SK-N-SH treated with all-trans-retinoic acid at 6 μM for 48 hours (cell line): ENCODE results near the gene RIN3.

Experiments
- ATAC-seq: fragments of 200-7000 bp; cut with Tn5 transposase; 3 replicates; pipeline ENCODE4 v1.9.1; 2020; ENCODE audit warnings: mild to moderate bottlenecking, moderate library complexity
- ARNTL ChIP-seq: fragments of 450-650 bp; formaldehyde crosslinking; IDR thresholded peaks from 2 replicates; pipeline ENCODE4 v1.5.0; 2020; ENCODE audit warnings: low read depth, mild to moderate bottlenecking, moderate library complexity, borderline replicate concordance
- BACH2 ChIP-seq: fragments of 250-450 bp; sonication (Bioruptor Pico); IDR thresholded peaks from 2 replicates; pipeline ENCODE4 v1.9.0; 2021; ENCODE audit warnings: mild to moderate bottlenecking, borderline replicate concordance
- CSDC2 ChIP-seq: fragments of 250-450 bp; sonication (Bioruptor Pico); IDR thresholded peaks from 2 replicates; pipeline ENCODE4 v1.5.0; 2020; ENCODE audit warnings: mild to moderate bottlenecking, moderate library complexity
- OSR1 ChIP-seq: fragments of 250-450 bp; sonication (Bioruptor Pico); IDR thresholded peaks from 2 replicates; pipeline ENCODE4 v1.8.0; 2022; ENCODE audit warnings: moderate library complexity, mild to moderate bottlenecking, inconsistent platforms
- PPARA ChIP-seq: fragments of 250-450 bp; sonication (Bioruptor Pico); IDR thresholded peaks from 2 replicates; pipeline ENCODE4 v1.5.0; 2020; ENCODE audit warnings: mild to moderate bottlenecking, borderline replicate concordance
- RARB ChIP-seq: fragments of 250-450 bp; sonication (Bioruptor Pico); IDR thresholded peaks from 2 replicates; pipeline ENCODE4 v1.8.0; 2021; ENCODE audit warnings: mild to moderate bottlenecking, moderate library complexity
- SNAI2 ChIP-seq: fragments of 250-450 bp; sonication (Bioruptor Pico); IDR thresholded peaks from 2 replicates; pipeline ENCODE4 v1.5.0; 2020; ENCODE audit warnings: mild to moderate bottlenecking, moderate library complexity
- TOX ChIP-seq: fragments of 250-450 bp; sonication (Bioruptor Pico); IDR thresholded peaks from 2 replicates; pipeline ENCODE4 v1.8.0; 2021; ENCODE audit warnings: mild to moderate bottlenecking, moderate library complexity, borderline replicate concordance
- ZC3H10 ChIP-seq: fragments of 250-450 bp; sonication (Bioruptor Pico); IDR thresholded peaks from 2 replicates; pipeline ENCODE4 v1.5.1; 2021; ENCODE audit warnings: mild to moderate bottlenecking, moderate library complexity
- ZFP3 ChIP-seq: fragments of 250-450 bp; sonication (Bioruptor Pico); IDR thresholded peaks from 2 replicates; pipeline ENCODE4 v1.5.0; 2020; ENCODE audit warnings: mild to moderate bottlenecking, moderate library complexity
- ZFP30 ChIP-seq: fragments of 450-650 bp; formaldehyde crosslinking; IDR thresholded peaks from 2 replicates; pipeline ENCODE4 v1.5.0; 2022; ENCODE audit warnings: mild to moderate bottlenecking, moderate library complexity
- ZNF8 ChIP-seq: fragments of 450-650 bp; formaldehyde crosslinking; IDR thresholded peaks from 2 replicates; pipeline ENCODE4 v1.5.0; 2020; ENCODE audit warnings: mild to moderate bottlenecking, moderate library complexity
- TF ChIP-seq, protein P1 (sequence below): fragments of 250-450 bp; sonication (Bioruptor Pico); IDR thresholded peaks from 2 replicates; pipeline ENCODE4 v1.5.0; 2020; ENCODE audit warnings: mild to moderate bottlenecking, moderate library complexity
- TF ChIP-seq, protein P2 (sequence below): fragments of 250-450 bp; sonication (Bioruptor Pico); IDR thresholded peaks from 2 replicates; pipeline ENCODE4 v1.8.0; 2020; ENCODE audit warnings: mild to moderate bottlenecking, moderate library complexity, borderline replicate concordance
- TF ChIP-seq, protein P3 (sequence below): fragments of 250-450 bp; sonication (Bioruptor Pico); IDR thresholded peaks from 2 replicates; pipeline ENCODE4 v1.5.1; 2020; ENCODE audit warnings: low read depth, mild to moderate bottlenecking, moderate library complexity
- TF ChIP-seq, protein P4 (sequence below): fragments of 250-450 bp; sonication (Bioruptor Pico); IDR thresholded peaks from 2 replicates; pipeline ENCODE4 v1.5.1; 2021; ENCODE audit warnings: mild to moderate bottlenecking, moderate library complexity
- TF ChIP-seq, protein P5 (sequence below): fragments of 250-450 bp; sonication (Bioruptor Pico); IDR thresholded peaks from 2 replicates; pipeline ENCODE4 v1.8.0; 2021; ENCODE audit warnings: low read depth, mild to moderate bottlenecking, moderate library complexity, borderline replicate concordance

Gene RIN3

DNA sequence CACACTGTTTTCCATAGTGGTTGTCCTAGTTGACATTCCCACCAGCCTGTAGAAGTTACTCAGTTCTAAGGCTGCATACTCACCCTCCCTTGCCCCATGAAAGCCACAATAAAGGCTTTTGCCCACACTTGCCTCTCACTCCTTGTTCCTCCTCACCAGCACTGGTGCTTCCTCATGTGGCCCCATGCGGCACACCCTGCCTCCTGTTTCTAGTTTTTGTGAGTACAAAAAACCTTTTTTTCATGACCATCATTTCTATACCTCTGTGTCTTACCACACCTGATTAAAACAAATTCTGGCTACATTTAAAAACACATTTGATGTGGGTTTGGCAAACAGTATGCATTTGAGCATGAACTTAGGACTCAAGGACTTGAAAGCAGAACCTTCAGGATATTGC, 40.7 kb upstream of the RIN3 start:
- TF ChIP-seq, protein P1, sequence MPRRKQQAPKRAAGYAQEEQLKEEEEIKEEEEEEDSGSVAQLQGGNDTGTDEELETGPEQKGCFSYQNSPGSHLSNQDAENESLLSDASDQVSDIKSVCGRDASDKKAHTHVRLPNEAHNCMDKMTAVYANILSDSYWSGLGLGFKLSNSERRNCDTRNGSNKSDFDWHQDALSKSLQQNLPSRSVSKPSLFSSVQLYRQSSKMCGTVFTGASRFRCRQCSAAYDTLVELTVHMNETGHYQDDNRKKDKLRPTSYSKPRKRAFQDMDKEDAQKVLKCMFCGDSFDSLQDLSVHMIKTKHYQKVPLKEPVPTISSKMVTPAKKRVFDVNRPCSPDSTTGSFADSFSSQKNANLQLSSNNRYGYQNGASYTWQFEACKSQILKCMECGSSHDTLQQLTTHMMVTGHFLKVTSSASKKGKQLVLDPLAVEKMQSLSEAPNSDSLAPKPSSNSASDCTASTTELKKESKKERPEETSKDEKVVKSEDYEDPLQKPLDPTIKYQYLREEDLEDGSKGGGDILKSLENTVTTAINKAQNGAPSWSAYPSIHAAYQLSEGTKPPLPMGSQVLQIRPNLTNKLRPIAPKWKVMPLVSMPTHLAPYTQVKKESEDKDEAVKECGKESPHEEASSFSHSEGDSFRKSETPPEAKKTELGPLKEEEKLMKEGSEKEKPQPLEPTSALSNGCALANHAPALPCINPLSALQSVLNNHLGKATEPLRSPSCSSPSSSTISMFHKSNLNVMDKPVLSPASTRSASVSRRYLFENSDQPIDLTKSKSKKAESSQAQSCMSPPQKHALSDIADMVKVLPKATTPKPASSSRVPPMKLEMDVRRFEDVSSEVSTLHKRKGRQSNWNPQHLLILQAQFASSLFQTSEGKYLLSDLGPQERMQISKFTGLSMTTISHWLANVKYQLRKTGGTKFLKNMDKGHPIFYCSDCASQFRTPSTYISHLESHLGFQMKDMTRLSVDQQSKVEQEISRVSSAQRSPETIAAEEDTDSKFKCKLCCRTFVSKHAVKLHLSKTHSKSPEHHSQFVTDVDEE (CRISPR knock-in tag), result no peak
- TF ChIP-seq, protein P2, sequence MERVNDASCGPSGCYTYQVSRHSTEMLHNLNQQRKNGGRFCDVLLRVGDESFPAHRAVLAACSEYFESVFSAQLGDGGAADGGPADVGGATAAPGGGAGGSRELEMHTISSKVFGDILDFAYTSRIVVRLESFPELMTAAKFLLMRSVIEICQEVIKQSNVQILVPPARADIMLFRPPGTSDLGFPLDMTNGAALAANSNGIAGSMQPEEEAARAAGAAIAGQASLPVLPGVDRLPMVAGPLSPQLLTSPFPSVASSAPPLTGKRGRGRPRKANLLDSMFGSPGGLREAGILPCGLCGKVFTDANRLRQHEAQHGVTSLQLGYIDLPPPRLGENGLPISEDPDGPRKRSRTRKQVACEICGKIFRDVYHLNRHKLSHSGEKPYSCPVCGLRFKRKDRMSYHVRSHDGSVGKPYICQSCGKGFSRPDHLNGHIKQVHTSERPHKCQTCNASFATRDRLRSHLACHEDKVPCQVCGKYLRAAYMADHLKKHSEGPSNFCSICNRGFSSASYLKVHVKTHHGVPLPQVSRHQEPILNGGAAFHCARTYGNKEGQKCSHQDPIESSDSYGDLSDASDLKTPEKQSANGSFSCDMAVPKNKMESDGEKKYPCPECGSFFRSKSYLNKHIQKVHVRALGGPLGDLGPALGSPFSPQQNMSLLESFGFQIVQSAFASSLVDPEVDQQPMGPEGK (CRISPR knock-in tag), result no peak
- ATAC-seq, result no peak

DNA sequence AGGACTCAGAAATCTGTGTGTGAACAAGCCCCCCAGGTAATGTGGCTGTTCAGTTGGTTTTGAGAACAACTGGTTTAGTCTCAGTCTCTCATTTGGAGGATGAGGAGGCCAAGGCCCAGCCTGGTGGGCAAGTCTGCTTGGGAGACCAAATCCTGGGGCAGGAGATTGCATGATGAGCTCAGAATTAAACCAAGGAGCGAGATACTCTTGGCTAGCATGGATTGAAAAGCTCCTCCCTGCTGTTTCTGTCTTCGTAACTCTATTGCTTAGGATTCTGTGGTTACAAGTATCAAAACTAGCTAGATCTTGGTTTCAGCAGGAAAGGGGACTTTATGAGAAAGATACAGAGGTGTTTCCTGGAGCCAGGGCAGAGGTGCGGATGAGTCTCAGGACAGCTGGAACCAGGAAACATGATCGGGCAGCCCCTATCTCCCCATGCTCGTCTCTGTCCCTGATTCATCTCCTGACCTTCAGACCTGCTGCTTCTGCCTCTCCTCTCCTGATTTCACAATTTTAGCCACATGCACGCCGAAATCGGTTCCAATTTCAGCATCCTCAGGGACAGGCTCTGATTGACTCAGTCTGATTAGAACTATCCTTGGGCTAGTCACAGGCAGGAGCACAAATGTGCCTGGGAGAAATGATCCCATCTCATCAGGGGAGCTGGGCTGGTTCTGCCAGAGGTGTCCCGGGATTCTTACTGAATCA, 40.2 kb upstream of the RIN3 start:
- ATAC-seq, result peak; percentile 7
- no peak for TF ChIP-seq ZFP3
- TF ChIP-seq, protein P3, sequence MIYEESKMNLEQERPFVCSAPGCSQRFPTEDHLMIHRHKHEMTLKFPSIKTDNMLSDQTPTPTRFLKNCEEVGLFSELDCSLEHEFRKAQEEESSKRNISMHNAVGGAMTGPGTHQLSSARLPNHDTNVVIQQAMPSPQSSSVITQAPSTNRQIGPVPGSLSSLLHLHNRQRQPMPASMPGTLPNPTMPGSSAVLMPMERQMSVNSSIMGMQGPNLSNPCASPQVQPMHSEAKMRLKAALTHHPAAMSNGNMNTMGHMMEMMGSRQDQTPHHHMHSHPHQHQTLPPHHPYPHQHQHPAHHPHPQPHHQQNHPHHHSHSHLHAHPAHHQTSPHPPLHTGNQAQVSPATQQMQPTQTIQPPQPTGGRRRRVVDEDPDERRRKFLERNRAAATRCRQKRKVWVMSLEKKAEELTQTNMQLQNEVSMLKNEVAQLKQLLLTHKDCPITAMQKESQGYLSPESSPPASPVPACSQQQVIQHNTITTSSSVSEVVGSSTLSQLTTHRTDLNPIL (CRISPR knock-in tag), result no peak

DNA sequence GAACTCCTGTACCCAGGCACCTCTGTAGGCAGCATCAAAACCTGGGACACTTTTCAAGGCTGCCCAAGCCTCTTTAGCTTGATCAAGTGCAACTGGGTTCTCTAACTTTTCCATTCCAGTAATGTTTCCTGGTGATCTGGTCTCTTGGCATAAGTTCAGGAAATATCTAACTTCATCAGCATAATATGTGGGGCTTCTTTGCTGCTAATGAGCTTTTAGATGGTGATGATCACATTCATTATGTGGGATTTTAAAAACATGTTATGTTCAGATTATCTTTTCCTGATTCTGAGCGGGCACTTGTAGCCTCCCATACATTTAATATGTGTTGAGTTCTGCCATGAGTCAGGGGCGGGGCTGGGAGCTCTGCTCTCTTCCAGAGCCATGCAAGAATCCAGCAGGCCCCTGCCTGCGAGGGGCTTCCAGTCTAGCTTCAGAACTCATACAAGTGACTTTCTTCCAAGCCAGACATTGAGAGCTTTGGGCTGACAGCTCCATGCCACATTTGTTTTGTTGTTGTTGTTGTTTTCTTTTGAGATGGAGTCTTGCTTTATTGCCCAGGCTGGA, 39.5 kb upstream of the RIN3 start:
- TF ChIP-seq, protein P4, sequence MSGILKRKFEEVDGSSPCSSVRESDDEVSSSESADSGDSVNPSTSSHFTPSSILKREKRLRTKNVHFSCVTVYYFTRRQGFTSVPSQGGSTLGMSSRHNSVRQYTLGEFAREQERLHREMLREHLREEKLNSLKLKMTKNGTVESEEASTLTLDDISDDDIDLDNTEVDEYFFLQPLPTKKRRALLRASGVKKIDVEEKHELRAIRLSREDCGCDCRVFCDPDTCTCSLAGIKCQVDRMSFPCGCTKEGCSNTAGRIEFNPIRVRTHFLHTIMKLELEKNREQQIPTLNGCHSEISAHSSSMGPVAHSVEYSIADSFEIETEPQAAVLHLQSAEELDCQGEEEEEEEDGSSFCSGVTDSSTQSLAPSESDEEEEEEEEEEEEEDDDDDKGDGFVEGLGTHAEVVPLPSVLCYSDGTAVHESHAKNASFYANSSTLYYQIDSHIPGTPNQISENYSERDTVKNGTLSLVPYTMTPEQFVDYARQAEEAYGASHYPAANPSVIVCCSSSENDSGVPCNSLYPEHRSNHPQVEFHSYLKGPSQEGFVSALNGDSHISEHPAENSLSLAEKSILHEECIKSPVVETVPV (CRISPR knock-in tag), result no peak
- TF ChIP-seq ZFP3 (no peak), ARNTL (CRISPR knock-in tag) (no peak), ZFP30 (CRISPR knock-in tag) (no peak), BACH2 (no peak), CSDC2 (CRISPR knock-in tag) (no peak), ZC3H10 (CRISPR knock-in tag) (no peak), SNAI2 (CRISPR knock-in tag) (no peak), PPARA (CRISPR knock-in tag) (no peak), TOX (no peak), RARB (CRISPR knock-in tag) (no peak), ZNF8 (CRISPR knock-in tag) (no peak), OSR1 (no peak)
- TF ChIP-seq, protein P5, sequence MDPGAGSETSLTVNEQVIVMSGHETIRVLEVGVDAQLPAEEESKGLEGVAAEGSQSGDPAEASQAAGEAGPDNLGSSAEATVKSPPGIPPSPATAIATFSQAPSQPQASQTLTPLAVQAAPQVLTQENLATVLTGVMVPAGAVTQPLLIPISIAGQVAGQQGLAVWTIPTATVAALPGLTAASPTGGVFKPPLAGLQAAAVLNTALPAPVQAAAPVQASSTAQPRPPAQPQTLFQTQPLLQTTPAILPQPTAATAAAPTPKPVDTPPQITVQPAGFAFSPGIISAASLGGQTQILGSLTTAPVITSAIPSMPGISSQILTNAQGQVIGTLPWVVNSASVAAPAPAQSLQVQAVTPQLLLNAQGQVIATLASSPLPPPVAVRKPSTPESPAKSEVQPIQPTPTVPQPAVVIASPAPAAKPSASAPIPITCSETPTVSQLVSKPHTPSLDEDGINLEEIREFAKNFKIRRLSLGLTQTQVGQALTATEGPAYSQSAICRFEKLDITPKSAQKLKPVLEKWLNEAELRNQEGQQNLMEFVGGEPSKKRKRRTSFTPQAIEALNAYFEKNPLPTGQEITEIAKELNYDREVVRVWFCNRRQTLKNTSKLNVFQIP (CRISPR knock-in tag), result no peak
- TF ChIP-seq, protein P2 (CRISPR knock-in tag), result no peak
- TF ChIP-seq, protein P1 (CRISPR knock-in tag), result no peak
- peak; percentile 7 for ATAC-seq
